ENCODE results near the gene ZNF628.
A peak's percentile ranks its signal among the peaks of the same experiment; 100 is the strongest.

Gene ZNF628

GRCh38 chr19:55464662-55465054 is 11.8 kb upstream of the ZNF628 start, which contains the start of gene C19orf85:
C19orf85 (minus strand) TSS chr19:55464751; CDS start chr19:55464554, 197 bp downstream.
- no peak for DNase-seq (ENCODE audit: low read depth in 2 of 2, low spot score in 1 of 2)

DNA sequence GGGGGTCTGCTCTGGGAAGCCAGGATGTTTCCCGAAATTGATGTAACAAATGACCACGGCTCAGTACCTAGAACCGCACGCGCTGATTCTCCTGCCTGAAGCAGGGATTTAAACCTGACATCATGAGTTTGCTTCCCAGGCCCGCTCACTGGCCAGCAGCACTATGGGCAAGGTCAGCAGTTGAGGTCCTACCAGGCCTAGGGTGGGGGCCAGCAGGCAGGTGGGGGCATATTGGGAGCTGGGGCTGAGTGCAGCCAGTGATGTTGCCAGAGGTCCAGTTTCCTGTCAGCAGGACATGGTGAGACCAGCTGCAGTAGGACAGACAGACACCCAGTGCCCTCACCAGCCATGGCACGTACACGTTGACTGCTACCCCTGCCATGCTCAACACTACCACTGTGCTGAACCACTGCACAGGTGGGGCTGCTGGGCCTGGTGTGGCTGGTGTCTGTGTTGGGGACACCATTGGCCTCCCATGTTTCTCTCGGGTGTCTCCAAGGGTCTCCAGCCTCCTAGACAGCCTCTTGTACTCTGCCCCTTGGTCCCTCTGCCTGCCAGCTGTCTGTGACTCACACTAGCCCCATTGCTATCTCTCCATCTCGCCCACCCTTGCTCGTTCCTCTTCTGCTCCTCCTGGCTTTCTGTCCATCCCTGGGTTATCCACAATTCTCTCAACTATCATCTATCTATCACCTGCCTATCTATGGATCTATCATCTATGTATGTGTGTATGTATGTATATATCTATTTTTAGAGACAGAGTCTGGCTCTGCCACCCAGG is 10.8 kb upstream of the ZNF628 start:
- no peak for DNase-seq (ENCODE audit: low read depth in 2 of 2, low spot score in 1 of 2)

DNA sequence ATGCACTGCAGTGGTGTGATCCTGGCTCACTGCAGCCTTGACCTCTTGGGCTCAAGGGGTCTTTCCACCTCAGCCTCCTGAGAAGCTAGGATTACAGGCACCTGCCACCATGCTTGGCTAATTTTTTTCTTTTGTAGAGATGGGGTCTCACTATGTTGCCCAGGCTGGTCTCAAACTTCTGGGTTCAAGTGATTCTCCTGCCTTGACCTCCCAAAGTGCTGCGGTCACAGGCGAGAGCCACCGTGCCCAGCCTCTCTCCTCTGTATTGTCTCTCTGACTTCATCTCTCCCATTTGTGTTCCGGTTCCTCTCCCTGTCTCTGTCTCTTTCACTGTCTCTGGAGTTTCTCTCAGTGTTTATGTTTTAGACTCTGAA is 10.2 kb upstream of the ZNF628 start:
- DNase-seq (ENCODE audit: low read depth in 2 of 2, low spot score in 1 of 2) = no peak

- DNase-seq (ENCODE audit: low read depth in 2 of 2, low spot score in 1 of 2) = peak in 1 of 2 donors; percentile 50
These were observed 9.0 kb upstream of the ZNF628 start for GRCh38 chr19:55467236-55468053.

- no peak for DNase-seq (ENCODE audit: low read depth in 2 of 2, low spot score in 1 of 2)
These were observed 8.4 kb upstream of the ZNF628 start for GRCh38 chr19:55468054-55468393.

DNA sequence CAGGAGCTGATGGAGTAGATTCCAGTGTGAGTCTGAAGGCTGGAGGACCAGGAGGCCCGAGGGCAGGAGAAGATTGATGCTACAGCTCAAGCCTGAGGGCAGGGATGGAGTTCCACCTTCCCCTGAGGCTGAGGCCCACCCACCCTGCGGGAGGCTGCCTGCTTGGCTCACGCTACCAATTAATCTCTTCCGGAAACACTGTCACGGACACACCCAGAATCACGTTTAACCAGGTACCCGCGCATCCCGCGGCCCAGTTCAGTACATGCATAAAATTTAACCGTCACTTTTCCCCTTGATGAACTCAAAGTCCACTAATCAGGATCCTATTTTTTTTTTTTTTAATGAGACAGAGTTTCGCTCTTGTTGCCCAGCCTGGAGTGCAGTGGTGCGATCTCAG is 5.2 kb upstream of the ZNF628 start:
- DNase-seq (ENCODE audit: low read depth in 2 of 2, low spot score in 1 of 2) = no peak

- DNase-seq (ENCODE audit: low read depth in 2 of 2, low spot score in 1 of 2) = no peak
These were observed 4.0 kb upstream of the ZNF628 start for GRCh38 chr19:55472463-55472862.

- DNase-seq (ENCODE audit: low read depth in 2 of 2, low spot score in 1 of 2) = no peak
These were observed 3.0 kb upstream of the ZNF628 start for GRCh38 chr19:55473225-55474012.

DNA sequence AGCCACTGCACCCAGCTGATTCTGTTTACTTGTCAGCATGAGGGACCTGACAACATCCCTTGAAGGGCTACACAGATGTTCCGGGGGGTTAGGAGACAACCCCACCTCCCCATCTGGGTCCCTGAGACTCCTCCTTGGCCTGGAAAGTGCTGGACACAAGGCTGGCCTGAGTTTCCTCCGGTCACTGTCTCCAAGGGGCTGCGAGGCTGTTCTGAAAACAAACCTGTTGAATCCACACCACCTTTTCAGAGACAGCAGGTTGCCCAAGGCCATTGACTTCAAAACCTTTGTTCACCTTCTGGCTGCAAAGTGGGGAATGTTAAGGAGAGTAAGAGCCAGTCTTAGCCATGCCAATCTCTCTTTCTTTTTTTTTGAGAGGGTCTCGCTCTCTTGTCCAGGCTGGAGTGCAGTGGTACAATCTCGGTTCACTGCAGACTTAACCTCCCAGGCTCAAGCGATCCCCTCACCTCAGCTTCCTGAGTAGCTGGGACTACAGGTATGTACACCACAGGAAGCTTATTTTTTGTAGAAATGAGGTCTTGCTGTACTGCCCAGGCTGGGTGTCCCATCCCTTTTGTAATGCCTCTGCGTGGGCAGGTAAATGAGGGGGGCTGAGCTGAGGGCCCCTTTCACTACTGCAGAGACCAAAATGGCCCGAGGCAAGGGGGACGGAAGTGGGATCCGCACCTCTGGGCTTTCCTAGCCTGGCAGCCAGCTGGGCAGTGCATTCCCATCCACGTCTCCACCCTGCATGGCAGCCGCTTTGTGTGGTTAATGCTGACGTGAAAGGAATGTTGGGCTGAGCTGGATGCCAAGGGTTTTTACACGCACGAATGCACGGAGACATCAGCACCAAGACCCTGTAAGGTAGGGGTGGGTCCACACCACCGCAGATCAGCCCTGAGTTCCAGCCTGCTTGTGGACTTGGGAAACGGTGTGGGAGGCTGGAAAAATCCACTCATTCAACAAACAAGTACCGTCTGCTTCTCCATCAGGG is 1.9 kb upstream of the ZNF628 start:
- DNase-seq (ENCODE audit: low read depth in 2 of 2, low spot score in 1 of 2) = no peak

DNA sequence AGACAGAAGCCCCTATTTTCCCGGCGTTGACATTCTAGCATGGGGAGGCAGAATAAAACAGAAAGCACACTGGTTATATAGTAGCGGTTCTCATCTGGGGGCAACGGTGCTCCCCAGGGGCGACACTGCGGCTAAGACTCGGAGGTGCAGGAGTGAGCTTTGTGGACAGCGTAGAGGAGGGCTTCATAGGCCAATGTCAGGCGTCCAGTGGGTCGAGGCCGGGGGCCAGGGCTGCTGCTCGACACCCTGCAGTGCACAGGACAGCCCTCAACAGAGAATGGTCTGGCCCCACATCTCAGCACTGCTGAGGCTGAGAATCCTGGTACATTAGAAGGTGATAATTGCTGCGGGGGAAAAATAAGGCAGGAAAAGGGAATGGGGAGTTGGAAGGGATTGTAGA is 1.5 kb downstream of the ZNF628 start:
- no peak for DNase-seq (ENCODE audit: low read depth in 2 of 2, low spot score in 1 of 2)

DNA sequence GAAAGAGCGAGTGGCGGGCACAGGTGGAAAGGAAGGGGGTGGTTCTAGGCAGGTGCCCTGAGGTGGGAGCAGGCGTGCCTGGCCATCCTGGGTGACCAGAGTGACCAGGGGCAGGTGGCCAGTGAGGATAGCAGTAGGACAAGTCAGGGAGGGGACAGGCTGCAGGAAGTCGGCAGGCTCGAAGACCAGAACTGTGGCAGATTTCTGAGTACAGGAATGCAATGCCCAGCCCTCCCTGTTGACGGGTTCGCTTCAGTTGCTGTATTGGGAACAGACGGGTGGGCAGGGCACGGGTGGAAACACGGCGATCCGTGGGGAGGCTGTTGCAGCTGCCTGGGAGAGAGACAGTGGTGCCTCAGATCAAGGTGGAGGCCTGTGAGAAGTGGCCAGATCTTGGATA is 1.9 kb downstream of the ZNF628 start:
- no peak for DNase-seq (ENCODE audit: low read depth in 2 of 2, low spot score in 1 of 2)

DNA sequence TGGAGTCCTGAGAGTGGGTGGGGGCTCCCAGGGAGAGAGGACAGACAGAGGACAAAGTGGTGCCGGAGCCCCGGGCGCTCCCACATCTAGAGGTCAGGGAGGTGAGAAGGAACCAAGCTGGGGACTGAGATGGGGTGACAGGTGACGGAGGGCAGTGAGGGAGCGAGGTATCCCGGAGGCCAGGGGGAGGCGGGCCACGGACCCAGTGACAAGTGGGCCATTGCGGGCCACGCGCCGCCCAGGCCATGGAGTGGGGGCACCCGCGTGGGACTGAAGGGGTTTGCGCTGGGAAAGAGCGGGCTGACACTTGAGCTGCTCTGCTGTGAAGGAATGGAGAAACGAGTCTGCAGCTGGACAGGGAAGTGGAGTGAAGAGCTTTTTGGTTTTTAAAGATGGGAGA is 2.6 kb downstream of the ZNF628 start:
- DNase-seq (ENCODE audit: low read depth in 2 of 2, low spot score in 1 of 2) = no peak

DNA sequence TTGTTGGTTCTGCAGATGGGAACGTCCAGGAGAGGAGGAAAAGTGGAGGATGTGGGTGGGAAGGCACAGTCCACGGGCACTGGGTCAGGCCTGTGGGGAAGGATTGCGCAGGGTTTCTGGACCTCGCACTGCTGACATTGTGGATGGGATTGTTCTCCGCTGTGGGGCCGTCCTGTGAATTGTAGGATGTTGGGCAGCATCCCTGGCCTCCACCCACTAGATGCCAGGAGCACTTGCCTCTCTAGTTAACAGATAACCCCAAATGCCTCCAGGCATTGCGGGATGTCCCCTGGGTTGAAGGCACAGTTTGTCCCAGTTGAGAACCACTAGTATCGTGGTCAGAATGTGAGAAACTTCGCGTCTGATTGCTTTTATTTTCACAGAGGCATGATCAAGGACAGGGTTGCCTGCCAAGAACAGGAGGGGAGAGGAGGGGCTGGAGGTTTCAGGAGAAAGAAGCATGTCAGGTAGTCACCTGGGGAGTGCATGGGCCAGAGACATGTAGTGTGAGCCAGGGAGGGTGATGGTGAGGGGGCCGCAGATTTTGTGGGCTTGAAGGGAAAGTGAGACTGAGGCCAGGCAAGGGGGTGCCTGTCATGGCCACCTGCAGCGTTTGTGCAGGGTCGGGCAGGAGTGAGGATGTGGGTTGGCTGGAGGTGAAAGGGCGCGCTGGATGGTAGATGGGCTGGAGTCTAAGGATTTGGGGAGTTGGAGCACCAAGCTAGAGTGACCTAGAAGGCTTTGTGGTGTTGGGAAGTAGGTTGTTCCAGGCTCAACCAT is 3.2 kb downstream of the ZNF628 start:
- no peak for DNase-seq (ENCODE audit: low read depth in 2 of 2, low spot score in 1 of 2)

DNA sequence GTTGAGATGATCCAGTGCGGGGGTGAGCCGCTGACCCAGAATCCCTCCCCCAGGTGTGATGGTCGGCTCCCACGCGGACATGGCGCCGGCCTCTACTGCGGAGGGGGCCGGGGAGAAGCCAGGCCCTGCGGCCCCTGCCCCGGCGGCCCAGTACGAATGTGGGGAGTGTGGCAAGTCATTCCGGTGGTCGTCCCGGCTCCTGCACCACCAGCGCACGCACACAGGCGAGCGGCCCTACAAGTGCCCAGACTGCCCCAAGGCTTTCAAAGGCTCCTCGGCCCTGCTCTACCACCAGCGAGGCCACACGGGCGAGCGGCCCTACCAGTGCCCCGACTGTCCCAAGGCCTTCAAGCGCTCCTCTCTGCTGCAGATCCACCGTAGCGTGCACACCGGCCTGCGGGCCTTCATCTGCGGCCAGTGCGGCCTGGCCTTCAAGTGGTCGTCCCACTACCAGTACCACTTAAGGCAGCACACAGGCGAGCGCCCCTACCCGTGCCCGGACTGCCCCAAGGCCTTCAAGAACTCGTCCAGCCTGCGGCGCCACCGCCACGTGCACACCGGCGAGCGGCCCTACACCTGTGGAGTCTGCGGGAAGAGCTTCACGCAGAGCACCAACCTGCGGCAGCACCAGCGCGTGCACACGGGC is 4.9 kb downstream of the ZNF628 start:
- no peak for DNase-seq (ENCODE audit: low read depth in 2 of 2, low spot score in 1 of 2)

- no peak for DNase-seq (ENCODE audit: low read depth in 2 of 2, low spot score in 1 of 2)
These were observed 5.4 kb downstream of the ZNF628 start for GRCh38 chr19:55481794-55482155.

- no peak for DNase-seq (ENCODE audit: low read depth in 2 of 2, low spot score in 1 of 2)
These were observed 5.9 kb downstream of the ZNF628 start for GRCh38 chr19:55482156-55482961.

GRCh38 chr19:55482967-55483705 is 6.7 kb downstream of the ZNF628 start:
- no peak for DNase-seq (ENCODE audit: low read depth in 2 of 2, low spot score in 1 of 2)
